BE2C (cell line): Measurements from ENCODE around the gene PRX. TPM values are rescaled to one million over a fixed set of nuclear protein-coding genes. Genes with fewer than 3 reads are reported as not detected.
"Not testable (repeated sequence)": the region's sequence is repeated elsewhere in the genome, so short reads cannot be mapped to it uniquely, and the experiment has no call there.

Experiments used
- DNase-seq: peaks from one replicate; pipeline ENCODE4 v3.0.0-alpha.2; 2020
- H3K27me3 ChIP-seq: fragments of 250-450 bp; sonication (Bioruptor Pico); 2 replicates; pipeline ENCODE4 v1.5.1; 2020; ENCODE audit warnings: mild to moderate bottlenecking
- H3K36me3 ChIP-seq: fragments of 250-450 bp; sonication (Bioruptor Pico); 2 replicates; pipeline ENCODE4 v1.5.1; 2020; ENCODE audit warnings: mild to moderate bottlenecking
- H3K4me1 ChIP-seq: fragments of 250-450 bp; sonication (Bioruptor Pico); 2 replicates; pipeline ENCODE4 v1.5.1; 2020
- H3K4me3 ChIP-seq: 2 replicates; pipeline ENCODE4 v1.5.1; 2011; ENCODE audit warnings: low read depth, low read length
- H3K9me3 ChIP-seq: fragments of 250-450 bp; sonication (Bioruptor Pico); 2 replicates; pipeline ENCODE4 v1.5.1; 2020
- CTCF ChIP-seq: IDR thresholded peaks from 2 replicates; pipeline ENCODE4 v1.5.1; 2012; ENCODE audit warnings: mild to moderate bottlenecking, low read depth, low read length
- polyA plus RNA-seq: library from polyadenylated mRNA; unstranded; fragments of >200 nt; gene quantifications from one replicate; pipeline ENCODE4 v1.2.1, GENCODE V29; 2012; ENCODE audit warnings: low read depth, missing spikeins; ENCODE audit not compliant: insufficient read length, insufficient read depth

PRX gene
- 0.62 TPM for polyA plus RNA-seq

GRCh38 chr19:40413291-40413845 is at the start of gene PRX:
TSS of gene PRX (minus strand) at chr19:40413378. CDS start at chr19:40407932, 5,446 bp downstream.
- no peaks in the 10 kb centered on the region for H3K36me3 ChIP-seq
- DNase-seq: peak; percentile 32
- no peaks in the 10 kb centered on the region for H3K27me3 ChIP-seq
- no peaks in the 10 kb centered on the region for H3K9me3 ChIP-seq
- TF ChIP-seq CTCF: no peak
- H3K4me3 ChIP-seq: no peak within 1 kb of the TSS
- H3K4me1 ChIP-seq: no peaks in the 10 kb centered on the region

- no peak for TF ChIP-seq CTCF
- DNase-seq: no peak
Measured at GRCh38 chr19:40461669-40462221, 48.6 kb upstream of the PRX start.

GRCh38 chr19:40460185-40460584 is 47.0 kb upstream of the PRX start:
- H3K36me3 ChIP-seq: no peaks in the 10 kb centered on the region
- no peak for DNase-seq
- no peak for TF ChIP-seq CTCF

More at GRCh38 chr19:40461669-40462221, 48.6 kb upstream of the PRX start:
- Histone ChIP-seq H3K27me3 (peaks cover 7% of the 10 kb centered on the region), H3K9me3 (no peaks in the 10 kb centered on the region), H3K4me1 (peaks cover 12% of the 10 kb centered on the region), H3K4me3 (no peak overlapping the region), H3K36me3 (no peaks in the 10 kb centered on the region)

GRCh38 chr19:40458597-40458974 is 45.4 kb upstream of the PRX start:
- Histone ChIP-seq H3K4me1 (no peaks in the 10 kb centered on the region), H3K27me3 (no peaks in the 10 kb centered on the region), H3K36me3 (no peaks in the 10 kb centered on the region), H3K9me3 (no peaks in the 10 kb centered on the region), H3K4me3 (no peak overlapping the region)
- no peak for TF ChIP-seq CTCF
- DNase-seq: no peak

More at GRCh38 chr19:40460185-40460584, 47.0 kb upstream of the PRX start:
- Histone ChIP-seq H3K9me3 (no peaks in the 10 kb centered on the region), H3K4me1 (peaks cover 7% of the 10 kb centered on the region; the same call in 1 of the 2 replicates), H3K27me3 (no peaks in the 10 kb centered on the region), H3K4me3 (no peak overlapping the region)

GRCh38 chr19:40457953-40458596 is 44.9 kb upstream of the PRX start:
- no peak for TF ChIP-seq CTCF
- no peak for DNase-seq
- H3K4me1 ChIP-seq: no peaks in the 10 kb centered on the region

GRCh38 chr19:40457048-40457447 is 43.9 kb upstream of the PRX start:
- no peak for TF ChIP-seq CTCF
- Histone ChIP-seq H3K4me3 (no peak overlapping the region), H3K4me1 (no peaks in the 10 kb centered on the region), H3K27me3 (no peaks in the 10 kb centered on the region), H3K36me3 (no peaks in the 10 kb centered on the region), H3K9me3 (no peaks in the 10 kb centered on the region)
- no peak for DNase-seq

More at GRCh38 chr19:40457953-40458596, 44.9 kb upstream of the PRX start:
- Histone ChIP-seq H3K4me3 (no peak overlapping the region), H3K27me3 (no peaks in the 10 kb centered on the region), H3K36me3 (no peaks in the 10 kb centered on the region), H3K9me3 (no peaks in the 10 kb centered on the region)

- H3K9me3 ChIP-seq, H3K27me3 ChIP-seq, DNase-seq, H3K36me3 ChIP-seq, H3K4me3 ChIP-seq, H3K4me1 ChIP-seq: not testable (repeated sequence)
Measured at GRCh38 chr19:40453943-40454342, 40.8 kb upstream of the PRX start.
